ENCODE data around the gene PXT1.

The PXT1 gene

DNA sequence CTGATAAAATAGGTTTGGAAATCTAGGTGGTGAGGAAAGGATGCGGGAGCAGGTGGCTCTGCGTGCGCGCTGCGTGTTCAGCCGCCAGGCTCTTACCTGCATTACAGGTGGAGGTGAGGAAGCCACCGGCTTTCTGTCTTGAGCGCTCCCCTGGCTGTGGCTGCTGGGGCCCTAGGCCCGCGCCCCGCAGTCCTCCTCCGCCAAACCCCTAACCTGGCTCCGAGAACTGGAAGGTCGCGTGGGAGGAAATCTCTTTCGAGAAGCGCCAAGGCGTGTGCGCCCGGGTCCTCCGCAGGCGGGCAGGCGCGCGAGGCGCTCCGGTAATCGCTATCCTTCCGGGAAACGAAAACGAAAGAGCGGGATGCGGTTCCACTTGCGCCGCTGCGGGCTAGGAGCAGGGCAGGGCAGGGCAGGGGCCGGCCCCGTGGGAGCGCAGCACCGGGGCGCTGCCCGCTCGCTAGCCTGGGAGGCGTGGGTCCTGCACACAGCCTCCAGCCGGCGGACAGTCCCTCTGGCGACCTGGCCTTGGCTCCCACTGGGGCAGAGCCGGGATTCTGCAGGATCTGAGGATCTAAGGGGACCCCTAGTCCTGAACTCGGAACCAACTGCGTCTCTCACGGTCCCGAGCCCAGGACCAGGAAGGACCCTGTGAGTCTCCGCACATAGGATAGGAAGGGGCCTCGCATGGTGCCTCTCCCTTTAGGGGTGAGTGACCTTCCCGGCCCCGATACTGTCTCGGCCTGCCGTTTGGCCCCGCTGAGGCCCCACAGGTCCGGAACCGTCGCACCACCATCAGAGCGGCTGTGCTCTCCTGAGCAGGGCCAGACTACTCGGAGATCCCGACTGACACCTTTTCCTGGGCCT is 55.0 kb downstream of the PXT1 start, which contains the start of gene ETV7:
TSS of gene ETV7 (minus strand) at position 230 of the 864 bp plus-strand sequence. CDS start at position 102, 128 bp downstream.
- DNase-seq = peak; percentile 42

DNA sequence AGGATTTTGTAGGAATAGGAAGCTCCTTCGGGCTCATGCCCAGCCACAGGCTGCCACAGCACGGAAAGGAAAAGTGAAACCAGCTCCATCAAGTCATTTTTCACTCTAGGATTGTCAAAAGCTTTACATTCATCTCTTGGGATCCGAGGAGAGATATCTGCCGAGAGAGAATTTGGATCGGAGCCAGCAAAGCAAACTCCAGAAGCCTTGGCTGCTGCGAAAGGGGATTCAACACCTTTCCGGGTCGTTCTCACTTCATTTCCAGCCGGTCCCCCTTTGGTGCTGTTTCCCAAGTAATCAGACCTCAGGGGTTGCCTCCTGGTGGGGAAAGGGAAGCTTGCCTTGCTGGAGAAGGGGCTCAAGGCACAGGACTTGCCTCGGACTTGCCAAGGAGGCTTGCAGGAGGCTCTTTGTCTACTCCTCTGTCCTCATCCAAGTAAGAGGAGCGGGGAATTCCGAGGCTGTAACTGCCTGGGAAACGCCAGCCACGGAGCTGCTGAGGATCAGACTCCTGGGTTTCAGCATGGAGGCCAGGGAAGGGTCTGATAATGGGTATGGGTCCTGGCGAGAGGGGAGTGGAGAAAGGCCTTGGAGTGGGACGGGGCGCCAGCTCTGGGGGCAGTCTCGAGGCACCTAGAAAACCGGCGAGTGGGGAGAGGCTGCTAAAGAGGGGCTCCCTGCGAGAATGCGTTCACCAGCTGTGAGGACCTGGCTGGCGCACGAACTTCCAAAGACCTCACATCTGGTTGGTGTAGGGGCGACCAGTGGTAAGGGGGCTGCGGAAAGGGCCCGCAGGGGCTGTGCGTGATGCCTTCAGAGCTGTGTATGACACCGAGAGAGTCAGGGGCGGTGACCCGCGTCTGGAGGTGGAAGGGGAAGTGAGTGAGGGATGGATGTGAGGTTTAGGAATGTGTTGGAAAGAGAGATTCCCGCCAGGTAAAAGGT is 55.9 kb downstream of the PXT1 start:
- DNase-seq = peak; percentile 53

DNA sequence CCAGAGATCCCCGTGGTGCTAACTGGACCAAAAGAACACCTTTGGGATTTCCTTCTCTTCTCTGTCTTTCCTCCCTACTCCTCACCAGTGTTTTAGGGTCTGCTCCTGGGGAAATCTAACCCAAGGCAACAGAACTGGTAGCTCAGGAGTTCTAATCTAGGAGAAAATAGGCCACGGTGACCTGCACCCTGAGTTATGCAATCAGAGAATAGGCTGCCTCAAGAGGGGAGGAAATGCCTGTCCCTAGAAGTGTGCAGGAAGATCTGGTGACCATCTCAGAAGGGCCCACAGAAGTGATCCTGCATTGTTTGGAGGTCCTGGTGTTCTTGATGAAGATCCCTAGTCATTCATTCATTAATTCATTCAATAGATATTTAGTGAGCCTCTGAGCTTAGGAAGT is 58.6 kb downstream of the PXT1 start:
- no peak for DNase-seq

DNA sequence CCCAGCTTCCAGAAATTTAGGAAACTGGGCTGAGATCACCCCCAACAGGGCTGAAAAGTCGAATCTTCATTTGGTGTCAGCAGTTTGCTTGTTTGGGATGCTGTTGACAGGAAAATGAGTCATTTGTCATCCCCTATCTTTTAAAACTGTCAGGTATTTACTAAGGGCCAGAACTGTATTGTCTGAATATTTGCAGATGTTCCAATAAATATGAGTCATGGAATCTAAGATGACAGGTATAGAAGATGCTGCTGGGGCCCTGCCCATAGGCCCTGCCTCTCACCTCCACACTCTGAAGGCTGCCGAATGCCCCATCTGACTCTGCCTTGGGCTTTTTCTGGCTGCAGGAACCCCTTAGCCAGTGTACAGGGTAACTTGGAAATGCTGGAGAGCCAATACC is 59.0 kb downstream of the PXT1 start:
- DNase-seq = no peak

DNA sequence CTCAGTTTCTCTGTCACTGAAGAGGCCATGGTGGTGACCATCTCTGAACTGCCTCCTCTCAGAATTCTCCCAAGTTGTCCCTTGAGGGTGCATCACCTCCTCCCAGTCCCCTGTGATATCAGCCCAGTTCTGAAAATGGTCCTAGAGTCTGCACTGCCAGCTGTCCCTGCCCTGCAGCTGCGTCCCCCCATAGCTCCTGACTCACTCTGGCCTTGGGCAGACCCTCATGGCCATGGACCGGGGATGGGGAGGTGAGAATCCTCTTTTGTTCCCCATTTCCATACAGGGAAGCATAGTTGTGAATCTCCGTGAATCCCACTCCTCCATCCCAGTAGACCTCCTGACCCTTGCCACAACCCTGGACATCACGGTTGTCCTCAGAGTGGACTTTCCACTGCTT is 59.7 kb downstream of the PXT1 start:
- no peak for DNase-seq

DNA sequence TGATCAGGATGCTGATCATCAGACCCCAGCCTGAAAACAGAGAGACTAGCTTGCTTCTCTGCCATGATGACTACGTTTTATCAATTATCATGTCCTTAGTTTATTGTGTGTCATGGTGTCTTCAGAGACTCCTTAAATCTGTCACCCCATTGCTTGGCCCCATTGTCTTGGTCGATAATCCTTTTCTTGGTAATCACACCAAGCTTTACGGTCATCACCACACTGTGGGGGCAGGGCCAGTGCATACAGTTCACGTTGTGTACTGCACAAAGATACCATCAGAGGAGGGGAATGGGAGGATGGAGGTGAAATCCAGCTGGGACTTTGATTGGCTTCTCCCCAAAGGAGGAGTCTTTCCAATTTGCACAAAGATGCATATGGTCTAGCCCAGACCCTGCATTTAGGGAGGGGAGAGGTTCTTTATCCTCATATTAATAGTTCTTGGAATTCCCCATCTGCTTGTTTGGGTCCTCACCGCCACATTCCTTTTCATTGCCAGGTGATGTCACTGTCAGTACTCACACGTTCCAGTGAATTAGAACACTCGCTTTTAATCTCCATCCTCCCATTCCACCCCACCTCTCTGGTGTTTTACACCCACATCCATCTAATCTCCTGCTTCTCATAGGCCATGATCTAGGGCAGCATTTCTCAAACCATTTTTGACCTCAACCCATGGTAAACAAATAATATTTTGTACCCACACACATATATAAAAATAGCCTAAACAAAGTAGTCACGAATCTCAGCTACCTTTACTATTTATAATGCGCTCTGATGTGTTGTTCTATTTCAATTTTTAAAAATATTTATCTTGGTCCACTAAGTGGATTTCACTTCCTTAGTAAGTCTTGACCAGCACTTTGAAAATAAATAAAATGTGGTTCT is 60.9 kb downstream of the PXT1 start:
- DNase-seq = no peak

DNA sequence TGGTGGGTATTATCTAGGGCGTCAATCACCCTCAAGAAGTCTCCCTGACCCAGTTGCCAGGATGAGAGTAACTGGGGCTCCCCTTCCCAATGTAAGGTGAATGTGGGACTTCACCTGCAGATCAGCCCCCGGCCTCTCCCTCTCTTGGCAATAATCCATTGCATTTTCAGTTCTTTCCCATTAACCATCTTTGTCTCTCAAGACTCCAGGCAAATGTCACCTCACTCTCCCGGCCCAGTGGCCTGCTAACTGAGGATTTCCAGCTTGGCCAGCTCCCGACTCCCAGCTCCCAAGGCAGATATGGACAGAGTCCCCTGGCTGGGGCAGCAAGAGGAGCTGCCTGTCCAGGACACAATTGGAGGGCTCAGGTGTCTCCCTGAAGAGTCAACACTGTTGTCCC is 62.5 kb downstream of the PXT1 start:
- DNase-seq = no peak

DNA sequence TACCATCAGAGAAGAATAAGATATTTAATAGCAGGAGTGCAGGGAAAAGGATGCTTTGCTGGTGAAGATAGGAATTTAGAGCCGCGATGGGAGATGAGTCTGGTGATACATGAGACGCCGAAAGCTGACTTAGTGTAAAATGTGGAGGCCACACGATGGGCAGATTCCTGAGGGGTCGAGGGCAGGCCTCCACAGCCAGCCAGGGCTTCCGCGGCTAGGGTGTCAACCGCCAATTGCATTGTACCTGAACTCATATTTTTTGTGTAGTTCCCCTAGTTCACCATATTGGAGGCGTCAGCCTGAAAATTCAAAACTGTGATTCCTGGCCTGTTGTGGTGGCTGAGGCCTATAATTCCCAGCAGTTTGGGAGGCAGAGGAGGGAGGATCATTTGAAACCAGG is 63.7 kb downstream of the PXT1 start:
- no peak for DNase-seq

DNA sequence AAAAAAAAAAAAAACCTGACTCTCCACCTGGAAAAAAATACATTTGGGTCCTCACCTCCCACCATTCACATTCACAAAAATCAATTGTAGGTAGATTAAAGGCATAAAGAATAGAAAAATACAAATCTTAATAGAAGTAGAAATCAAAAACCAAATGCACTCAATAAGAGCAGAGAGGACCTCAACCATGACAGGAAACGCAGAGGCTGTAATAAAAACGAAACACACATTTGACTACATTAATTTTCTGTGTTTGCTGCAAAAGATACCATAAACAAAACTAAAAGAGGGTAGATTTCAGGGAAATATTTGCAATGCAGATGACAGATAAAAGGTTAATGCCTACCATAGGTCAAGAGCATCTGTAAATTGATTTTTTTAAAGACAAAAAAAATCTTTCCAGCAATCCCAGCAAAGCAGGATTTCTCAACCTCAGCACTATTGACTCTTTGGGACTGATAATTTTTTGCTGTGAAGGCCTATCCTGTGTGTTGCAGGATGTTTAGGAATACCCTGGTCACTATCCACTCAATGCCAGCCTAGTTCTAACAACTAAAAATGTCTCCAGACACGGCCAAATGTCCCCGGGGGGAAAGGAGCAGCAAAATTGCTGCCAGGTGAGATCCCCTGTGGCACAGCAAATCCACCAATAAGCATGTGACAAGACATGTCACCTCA is 64.3 kb downstream of the PXT1 start:
- DNase-seq = no peak

DNA sequence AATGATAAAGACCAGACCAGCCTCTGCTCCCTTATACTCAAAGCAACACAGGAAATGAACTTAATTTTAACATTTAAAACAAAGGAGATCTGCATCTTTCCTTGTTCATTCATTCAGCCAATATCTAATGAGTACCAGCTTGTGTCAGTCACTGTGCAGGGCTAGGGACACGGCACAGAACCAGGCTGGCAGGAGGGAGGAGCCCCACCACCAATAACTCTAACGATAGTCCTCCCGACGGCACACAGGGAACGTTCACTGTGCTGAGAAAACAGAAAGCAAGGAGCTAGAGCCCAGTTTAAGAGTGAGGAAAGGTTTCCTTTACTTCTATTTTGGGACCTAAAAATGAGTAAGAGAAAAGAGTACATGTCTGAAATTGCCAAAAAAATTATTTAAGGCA is 65.1 kb downstream of the PXT1 start:
- DNase-seq = no peak

DNA sequence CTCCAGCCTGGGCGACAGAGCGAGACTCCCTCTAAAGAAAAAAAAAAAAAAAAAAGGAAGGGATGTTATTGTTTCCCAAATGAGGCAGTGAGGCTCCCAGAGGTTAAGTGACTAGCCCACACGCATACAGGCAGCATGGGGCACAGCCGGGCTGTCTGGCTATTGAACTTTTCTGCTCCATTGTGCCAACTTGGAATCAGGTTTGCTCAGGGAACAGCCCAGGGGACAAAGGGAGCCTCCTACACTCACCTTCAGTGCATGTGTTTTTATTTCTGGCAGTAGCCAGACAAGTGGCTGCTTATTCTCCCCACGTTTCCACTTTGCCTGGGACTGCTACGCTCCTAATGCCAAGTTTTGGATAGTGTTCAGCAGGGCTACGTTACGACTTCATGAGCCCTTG is 65.9 kb downstream of the PXT1 start:
- DNase-seq = no peak

DNA sequence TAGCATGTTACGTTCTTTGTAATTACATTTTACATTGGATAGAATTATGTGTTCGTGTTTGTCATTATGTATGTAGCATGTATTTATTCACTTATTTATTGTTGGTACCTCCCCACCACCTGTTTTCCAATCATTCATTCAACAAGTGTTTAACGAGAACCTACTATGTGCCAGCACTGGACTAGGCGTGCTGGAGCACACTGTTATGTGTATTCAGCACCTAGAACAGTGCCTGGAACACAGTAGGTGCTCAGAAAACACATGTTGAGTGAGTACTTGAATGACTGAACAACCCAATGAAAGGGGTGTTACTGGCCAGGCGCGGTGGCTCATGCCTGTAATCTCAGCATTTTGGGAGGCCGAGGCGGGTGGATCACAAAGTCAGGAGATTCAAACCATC is 66.5 kb downstream of the PXT1 start:
- no peak for DNase-seq

DNA sequence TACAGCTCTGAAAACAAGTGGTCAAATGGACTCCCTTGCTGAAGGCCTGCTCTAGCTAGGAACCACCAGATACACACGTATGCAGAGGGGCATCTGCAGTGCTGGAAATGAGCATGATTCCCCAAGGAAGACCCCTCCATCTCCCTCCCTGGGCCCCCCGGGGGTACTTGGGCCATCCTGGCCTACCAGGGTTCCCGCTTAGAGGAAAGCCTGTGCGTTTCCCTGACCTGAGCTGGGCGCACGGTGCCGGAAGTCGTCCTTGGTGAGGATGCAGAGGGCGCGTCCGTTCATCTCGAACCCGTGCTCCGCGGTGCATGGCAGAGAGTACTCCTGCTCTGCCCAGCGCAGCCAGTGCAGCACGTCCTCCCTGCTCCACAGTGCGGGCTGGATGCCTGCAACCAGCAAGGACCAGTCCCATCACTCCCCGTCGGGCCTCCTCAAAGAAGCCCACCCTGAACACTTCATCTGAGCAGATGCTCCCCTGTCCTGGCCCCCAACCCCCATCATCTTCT is 67.0 kb downstream of the PXT1 start:
- no peak for DNase-seq

DNA sequence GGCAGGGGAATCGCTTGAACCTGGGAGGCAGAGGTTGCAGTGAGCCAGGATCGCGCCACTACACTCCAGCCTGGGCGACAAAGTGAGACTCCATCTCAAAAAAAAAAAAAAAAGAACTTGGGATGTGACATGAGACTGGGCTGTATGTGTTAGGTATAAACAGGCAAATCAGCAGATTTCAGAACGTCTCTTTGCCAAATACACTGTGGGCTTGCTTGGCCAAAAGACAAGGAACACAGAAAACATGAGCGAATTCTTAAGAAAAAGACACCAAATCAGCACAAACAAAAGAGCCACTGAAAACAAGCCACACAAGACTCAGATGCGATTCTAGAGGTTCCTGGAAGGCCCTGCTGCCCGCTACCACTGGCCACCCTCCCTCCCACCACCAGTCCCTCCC is 67.7 kb downstream of the PXT1 start:
- DNase-seq = no peak

DNA sequence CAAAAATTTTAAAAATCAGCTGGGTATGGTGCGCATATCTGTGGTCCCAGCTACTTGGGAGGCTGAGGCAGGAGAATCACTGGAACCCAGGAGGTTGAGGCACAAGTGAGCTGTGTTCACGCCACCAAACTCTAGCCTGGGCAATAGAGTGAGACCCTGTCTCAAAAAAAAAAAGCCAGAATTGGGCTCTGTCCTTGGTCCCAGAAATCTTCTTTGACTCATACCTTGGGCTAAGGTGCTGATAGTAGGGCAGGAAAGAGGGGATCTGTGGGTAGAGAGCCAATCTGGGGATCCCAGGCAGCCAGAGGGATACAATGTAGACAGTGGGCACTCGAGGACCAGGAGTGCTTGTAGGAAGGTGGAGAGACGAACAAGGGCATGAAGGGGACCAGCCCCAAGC is 68.5 kb downstream of the PXT1 start:
- no peak for DNase-seq

DNA sequence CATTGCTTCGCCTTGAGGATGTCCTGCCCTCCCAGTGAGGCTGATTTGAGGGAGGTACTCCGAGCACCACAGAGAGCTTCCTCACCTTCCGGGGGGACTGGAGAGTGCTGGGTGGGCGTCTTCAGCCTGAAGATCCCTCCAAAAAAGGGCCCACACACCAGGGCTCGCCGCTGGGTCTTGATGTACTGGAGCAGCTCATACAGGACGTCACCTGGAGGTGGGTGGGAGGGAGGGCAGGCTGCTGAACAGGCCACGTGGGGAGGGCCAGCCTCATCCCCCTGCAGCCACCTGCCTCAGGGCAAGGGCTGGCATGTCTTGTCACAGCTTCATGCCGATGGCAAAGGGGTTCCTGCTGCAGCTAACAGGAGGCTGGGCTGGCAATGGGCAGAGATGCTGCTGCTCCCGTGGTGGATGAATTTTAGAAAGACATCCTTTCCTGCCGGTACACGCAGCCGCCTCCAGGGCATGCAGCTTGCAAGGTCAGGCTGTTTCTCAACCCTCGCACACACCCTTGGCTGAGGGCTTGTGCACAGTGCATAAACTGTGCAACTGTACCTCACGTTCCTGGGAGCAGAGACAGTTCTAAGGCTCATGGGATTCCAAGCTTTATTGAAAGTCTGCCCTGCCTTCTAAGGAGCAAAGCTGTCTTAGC is 69.2 kb downstream of the PXT1 start:
- no peak for DNase-seq

DNA sequence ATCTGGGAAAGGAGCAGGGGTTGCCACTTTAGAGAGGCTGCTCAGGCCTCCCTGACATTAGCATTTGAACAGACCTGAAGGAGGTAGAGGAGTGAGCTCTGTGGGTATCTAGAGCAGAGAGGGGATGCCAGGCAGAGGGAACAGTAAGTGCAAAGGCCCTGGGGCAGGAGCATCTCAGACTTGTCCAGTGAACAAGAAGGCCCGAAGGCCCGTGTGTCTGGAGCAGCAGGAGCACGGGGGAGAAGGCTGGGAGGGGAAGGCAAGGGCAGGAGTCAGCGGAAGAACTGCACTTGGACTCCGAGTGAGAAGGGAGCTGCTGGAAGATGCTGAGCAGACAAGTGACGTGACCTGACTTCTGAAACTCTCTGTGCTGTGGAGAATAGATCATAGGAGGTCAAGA is 70.6 kb downstream of the PXT1 start:
- DNase-seq = no peak

DNA sequence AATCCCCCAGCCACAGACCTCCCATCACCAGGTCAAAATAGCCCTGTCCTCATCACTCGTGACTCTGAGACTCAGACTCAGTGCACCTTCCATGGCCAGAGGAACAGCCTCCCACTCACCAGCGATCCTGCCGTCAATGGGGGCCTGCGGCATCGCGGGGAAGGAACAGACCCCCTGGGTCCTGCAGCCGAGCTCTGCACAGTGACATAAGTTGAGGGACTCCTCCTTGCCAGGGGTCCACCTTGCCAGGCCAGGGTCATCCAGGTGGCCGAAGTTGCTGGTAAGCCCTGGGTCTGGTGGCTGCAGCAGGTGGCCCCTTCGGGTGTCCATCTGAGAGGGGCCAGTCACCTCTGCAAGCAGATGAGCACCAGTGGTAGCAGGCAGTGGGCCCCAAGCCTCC is 71.4 kb downstream of the PXT1 start:
- no peak for DNase-seq

DNA sequence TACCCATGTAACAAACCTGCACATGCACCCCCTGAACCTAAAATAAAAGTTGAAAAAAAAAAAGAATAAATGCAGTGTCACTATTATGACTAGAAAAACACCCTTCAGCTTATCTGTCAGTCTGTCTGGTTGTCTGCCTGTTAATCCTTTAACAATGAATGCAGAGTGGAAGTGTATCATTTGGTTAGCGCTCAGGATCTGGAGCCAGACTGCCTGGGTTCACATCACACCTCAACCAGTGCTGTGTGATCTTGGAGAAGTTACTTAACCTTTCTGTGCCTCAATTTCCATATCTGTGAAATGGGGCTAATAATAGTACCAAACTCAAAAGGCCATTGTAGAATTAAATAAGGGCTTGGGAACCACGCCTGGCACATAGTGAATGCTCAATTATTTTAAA is 72.0 kb downstream of the PXT1 start:
- no peak for DNase-seq

DNA sequence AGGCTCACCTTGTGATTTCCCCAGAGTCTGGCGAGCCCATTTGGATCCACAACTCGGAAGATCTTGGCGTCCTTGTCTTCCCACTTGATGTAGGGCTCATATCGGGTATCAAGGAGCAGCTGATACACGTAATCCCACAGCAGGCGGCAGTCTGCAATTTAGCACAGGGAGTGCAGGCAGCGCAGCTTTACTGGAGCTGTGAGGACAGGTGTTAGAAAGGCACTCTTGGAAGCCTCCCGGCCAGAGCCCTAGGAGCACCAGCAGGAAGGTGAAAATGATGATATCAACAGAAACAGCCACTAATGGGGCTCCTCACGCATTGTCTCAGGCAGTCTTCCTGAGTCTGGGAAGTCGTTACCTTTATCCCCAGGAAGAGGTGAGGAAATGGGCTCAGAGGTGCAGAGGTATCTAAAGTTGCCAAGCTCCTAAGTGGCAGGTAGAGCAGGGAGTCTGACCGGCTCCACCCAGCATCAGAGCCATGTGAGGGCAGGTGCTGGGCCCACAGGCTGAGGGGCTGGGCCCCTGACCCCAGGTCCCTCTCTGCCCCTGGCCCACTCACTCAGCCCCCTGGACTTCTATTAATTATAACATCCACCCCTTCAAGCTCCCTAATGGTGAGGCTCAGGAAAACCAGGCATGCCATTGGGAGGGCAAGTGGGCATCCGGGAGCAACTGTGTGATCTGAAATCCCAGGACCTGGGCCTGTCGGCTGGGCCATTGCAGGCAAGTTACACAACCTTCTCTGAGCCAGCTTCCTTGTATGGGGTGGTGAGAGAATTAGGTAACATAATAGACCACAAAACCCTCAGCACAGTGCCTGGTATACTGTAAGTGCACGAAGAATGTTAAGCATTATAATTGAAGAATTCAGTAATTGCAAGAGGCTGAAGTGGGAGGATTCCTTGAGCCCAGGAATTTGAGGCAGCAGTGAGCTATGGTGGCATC is 73.5 kb downstream of the PXT1 start:
- DNase-seq = peak; percentile 72
